ENCODE results near the gene AMH.

GRCh38 chr19:2249880-2250765, 1.0 kb downstream of the AMH start:
- no peak for TF ChIP-seq POLR2A (IDR thresholded peaks at IDR 0.05)
- TF ChIP-seq CTCF (IDR thresholded peaks at IDR 0.05), result no peak

Measured in adrenal gland (tissue), 5 donors.